HPDE6-E6E7 (cell line): ENCODE measurements around the gene TUT1.
"Not testable (repeated sequence)": the region's sequence is repeated elsewhere in the genome, so short reads cannot be mapped to it uniquely, and the experiment has no call there.

ENCODE experiments used
- DNase-seq: peaks from one replicate; pipeline ENCODE4 v3.0.0; 2011; ENCODE audit warnings: missing footprints; ENCODE audit errors: extremely low spot score

The TUT1 gene

DNA sequence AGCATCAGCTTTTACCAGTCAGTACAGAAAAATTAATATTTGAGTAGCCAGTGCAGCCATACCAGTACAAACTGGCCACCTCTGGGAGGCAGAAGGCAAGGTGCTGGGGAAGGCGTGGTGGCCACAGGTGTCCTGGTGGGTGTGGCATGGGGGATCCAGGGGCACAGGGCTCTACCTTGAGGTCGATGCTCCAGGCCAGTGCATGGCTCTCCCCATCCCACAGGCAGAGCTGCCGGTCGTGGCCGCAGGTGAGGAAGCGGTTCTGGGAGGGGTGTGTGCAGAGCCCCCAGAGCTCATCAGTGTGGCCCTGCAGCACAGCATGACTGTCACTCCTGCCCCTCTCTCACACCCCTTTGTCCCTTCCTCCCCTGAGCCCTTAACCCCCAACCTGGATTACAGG, 14.1 kb upstream of the TUT1 start:
- no peak for DNase-seq

DNA sequence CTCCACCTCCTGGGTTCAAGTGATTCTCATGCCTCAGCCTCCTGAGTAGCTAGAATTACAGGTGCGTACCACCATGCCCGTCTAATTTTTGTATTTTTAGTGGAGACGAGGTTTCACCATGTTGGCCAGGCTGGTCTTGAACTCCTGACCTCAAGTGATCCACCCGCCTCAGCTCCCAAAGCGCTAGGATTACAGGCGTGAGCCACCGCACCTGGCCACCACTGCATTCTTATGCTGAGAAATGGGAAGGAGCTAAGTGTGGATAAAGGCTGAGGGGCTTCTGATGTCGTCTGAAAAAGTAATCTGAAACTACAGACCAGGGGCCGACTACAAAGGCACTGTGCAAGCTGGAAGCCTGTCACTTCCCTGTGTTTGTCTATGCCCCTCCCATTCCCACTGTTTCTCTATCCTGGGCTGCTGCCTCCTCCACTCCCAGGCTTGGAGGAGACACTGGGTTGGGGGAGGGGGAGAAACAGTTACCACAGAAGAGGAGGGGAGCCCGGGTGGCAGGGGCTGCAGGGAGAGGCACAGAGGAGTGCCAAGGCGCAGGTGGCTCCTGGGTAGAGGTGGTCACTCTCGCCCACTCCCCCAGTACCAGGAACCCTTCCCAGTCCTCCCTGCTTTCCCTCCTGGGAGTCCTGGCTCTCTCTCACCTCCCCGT, 13.3 kb upstream of the TUT1 start:
- no peak for DNase-seq

DNA sequence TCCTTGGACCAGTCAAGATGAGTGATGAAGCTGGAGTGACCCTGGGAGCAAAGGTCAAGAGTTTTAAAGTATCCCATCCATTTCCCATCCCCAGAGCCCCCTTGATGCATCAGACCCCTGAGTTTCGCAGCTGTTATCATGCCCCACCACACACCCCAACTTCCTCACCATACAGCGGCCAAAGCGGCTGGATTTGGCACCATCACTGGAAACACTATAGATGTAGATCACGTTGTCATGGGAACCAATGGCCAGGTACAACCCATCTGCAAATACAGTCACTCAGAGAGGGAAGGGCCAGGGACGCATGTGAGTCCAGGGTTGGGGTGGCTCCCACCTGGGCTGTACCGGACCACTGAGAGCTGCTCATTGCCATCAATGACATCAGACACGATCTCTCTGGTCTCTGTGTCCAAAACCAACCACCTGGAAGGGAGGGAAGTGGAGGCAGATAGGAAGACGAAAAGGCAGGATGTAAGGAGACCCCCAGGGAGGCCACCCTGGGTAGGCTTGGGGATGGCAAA, 12.5 kb upstream of the TUT1 start:
- DNase-seq: no peak

DNA sequence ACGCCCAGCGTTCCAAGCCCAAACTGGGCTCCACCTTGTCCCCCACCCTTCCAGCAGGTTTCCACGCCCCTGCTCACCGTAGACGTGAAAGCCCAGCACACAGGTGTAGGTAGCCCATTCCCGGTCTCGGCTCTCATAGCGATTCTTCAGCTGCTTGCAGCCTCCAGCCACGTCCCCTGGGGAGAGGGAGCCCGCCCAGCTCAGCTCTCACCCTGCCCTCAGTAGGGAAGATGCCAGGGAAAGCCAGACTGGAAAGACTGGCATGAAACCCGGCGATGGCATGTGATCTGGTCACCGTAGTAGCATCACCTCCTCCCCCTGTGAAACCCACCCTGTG, 11.7 kb upstream of the TUT1 start:
- DNase-seq: no peak

DNA sequence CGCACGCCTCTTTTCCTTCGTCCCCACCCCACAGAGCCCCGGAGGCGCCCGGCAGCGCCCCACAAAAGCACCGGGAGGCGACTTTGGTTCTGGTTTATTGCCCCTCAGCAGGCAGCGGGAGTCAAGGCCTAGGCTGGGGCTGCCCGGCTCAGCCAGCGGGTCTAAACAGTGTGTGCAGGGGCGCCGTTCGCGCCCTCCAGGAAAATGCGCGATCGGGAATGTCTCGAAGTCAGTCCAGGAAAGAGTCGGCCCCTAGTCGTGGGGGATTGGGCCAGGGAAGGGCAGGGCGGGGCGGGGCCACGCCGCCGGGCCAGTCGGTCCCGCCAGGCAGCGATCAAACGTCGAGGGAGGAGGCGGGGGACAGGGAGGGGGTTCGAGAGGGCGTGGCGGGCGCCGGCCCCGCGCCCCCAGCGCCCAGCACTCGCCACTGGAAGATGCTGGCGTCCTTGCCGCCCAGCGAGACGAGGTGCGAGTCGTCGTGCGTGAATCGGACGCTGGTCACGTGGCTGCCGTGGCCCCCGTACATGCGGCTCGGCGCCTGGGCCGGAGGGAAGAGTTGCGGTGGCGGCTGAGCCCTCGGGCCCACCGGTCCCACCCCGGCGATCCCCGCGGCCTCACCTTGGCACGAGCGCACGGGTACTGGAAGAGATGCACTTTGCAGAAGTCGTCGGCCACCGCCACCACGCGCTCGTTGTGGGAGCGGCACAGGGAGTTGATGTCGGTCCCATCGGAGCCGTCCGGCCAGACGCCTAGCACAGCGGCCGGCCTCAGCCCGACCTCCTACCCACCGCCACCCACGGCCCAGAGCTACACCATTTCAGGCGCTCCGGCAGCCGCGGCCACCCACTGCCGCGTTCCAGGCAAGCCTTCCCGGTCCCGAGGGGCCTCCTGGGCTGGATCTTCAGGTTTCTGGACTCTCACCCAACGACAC, 11.1 kb upstream of the TUT1 start:
- DNase-seq: peak; percentile 86

DNA sequence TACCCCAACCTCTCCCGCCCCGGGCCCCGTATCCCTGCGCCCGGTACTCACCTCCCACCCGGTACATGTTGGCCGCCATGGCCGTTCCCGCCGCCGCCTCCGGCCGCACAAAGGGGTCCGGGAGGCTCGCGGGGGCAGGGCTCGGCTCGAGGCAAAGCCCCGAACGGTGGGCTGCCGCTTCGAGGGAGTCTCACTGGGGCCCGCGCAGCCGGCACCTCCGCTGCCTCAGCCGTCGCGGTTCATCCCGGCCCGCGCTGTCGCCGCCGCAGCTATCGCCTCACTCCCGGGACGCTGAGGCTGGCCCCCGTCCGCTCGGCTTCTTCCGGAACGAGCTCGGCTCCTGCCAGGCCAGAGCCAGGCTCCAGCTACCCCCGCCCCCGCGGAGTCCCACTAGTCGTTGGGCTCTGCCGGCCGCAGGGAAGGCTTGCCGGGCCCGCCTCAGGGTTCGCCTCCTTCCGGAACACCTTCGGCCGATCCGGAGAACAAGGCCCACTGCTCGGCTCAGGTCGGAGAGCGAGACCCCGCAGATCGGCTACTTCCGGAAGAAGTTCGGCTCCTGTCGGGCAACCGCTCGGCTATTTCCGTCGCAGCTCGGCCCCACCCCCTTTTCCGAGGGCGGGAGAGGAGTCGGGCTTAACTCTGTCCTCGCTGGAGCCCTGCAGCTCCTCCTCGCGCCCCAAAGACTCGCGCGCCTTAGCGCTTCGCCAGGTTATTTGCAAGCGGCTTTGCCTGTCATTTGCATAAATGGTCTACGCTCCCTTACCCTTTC, 10.2 kb upstream of the TUT1 start, which contains the start of gene MTA2:
Gene MTA2, minus strand, starts transcription at position 494 of the 769 bp plus-strand sequence. Its CDS starts 415 bp downstream, at position 79.
- peak; percentile 83 for DNase-seq

DNA sequence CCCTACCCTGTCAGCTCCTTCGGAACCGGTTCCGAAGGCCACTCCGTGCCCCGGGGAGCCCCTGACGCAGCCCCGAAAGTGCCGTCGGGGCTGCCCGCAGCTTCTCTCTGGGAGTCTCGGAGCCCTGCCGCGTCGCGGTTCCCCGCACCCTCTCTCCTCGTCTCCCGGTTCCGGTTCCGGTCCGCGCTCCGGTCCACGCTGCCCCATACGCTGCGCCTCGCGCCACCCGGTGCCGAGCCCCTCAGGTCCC, 9.7 kb upstream of the TUT1 start:
- DNase-seq: no peak

DNA sequence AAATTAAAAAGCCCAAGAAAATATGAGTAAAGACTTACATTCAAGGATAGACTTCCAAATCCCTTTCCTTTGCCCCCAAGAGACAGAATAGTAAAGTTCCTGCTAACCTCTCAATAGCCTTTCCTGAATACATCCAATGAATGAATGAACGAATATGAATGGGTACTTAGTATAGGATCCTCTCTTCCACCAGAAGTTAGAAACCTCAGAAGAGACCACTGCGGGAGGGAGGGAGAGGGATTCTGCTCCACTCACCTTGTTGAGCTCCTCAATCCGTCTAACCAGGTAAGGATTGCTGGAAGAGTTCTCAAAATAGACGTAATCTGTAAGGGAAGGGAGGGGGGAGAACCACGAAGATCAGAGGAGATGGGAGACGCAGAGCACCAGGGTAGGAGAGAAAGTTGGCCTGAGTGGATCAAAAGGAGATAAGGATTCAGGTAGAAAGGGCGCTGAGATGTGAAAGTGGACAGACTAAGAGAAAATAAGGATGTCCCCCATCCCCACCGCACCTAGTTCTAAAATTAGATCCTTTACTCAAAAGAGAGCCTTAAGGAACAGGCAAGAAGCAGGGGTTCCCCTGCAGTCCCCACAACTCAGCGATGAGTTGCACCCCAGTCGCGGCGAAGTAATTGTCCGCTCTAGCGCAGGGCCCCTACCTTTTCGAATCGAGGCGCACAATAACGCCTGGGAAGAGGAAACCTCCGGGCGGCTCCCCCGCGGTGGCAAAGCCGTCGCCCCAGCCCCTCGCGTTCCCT, 9.2 kb upstream of the TUT1 start:
- DNase-seq: no peak

DNA sequence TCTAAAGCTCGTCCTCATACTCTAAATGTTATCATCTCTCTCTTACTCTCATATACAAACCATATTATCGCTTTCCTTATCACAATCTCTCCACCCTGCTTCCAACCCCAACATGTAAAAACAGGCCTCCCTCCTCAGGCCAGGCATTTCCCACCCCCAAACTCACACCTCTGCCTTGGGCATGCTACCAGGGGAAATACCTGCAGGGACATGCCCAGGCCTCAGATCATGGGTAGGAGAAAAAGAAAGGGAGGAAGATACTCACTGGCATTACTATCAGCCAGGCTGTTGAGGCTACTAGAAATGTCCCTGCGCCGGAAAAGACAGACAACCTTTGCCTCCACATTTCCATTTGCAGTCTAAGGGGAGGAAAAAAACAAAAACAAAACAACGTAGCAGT, 8.6 kb upstream of the TUT1 start:
- peak; percentile 79 for DNase-seq

DNA sequence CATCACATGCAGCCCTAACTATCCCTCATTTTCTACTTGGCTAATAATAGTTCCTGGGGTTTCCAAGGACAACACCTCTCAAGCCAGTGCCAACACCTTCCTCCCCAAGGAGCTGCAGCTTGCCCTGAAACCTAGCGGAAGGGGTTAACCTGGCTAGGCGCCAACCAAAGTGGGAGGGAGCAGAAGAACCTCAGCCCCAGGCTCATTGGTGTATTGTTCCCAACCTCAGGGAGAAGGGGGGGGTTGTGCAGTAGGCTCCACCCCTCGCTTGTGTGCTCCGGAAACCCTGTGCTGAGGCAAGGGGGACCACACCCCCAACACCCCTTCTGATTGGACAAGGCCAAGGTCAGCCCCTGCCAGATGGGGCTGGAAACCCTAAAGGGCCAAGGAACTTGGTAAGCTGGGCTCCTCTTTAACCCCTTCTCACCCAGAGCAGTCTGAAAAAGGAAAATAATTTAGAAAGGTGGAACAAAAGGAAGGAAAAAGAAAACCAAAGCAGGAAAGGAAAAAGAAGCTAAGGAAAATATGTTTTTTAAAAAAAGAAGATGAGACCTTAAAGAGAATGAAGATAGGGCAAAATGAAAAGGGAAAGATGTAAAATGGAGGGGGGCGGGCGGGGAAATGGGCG, 7.9 kb upstream of the TUT1 start:
- peak; percentile 88 for DNase-seq

DNA sequence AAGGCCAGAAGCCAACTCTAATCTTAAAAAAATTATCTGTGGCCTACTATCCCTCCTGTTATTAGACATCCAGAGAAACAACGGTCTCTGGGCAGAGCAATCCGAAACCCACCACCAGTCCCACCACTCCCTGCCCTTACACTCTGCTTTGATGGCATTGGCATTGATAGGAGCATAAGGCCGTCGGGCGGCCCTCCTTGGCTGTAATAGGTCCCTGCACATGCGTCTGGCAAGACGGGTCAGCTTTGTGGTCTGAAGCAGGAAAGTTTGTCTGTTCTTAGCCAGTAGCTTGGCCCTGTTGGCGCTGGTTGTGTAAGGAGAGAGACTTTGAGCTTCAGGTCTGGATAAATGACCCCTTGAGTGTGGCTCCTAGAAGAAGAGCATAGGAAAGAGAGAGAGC, 3.8 kb upstream of the TUT1 start:
- no peak for DNase-seq

DNA sequence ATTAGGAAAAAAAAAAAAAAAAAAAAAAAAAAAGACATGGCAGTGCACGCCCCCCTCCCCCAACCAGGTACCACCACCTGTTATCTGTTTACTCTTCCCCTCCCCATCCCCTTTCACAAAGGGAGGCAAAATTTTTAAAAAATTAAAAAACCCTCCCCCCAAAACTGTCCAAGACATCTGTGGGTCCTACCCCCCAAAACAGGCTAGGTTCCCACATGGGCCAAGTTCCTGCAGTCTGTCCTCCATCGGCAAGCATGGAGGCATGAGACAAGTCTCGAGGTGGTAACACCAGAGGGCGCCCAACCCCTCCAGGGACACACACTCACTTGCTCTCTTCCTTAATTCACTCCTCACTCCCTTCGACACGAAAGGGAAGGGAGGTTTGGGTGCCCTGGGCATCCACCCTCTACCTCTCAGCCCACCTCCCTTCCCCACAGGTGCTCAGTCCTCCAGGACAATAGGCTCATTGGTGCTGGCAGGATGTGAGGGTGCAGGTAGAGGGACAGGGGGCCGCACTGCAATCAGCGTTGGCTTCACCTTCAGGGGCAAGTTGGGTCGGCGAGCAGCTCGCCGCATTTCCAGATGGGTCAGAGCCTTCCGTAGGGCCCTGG, 2.2 kb upstream of the TUT1 start:
- no peak for DNase-seq

DNA sequence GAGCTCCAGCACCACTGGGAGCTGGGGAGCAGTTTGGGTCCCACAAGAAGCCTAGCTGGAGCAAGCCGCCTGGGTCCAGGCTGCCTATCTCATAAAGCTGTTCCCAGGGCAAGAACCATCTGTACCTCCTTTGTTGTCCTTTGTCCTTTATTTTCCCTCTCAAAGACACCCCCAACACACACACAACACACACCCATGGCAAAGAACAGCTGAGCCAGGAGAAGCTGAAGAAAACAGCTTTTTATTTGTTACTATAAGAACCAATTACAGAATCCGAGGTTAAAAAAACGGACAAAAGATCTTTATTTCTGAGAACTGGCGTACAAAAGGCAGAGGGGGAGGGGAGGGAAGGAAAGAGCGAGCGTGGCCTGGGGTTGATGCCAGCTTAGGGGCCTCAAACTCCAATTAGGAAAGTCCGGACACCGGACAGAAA, 1.7 kb upstream of the TUT1 start:
- DNase-seq: no peak

DNA sequence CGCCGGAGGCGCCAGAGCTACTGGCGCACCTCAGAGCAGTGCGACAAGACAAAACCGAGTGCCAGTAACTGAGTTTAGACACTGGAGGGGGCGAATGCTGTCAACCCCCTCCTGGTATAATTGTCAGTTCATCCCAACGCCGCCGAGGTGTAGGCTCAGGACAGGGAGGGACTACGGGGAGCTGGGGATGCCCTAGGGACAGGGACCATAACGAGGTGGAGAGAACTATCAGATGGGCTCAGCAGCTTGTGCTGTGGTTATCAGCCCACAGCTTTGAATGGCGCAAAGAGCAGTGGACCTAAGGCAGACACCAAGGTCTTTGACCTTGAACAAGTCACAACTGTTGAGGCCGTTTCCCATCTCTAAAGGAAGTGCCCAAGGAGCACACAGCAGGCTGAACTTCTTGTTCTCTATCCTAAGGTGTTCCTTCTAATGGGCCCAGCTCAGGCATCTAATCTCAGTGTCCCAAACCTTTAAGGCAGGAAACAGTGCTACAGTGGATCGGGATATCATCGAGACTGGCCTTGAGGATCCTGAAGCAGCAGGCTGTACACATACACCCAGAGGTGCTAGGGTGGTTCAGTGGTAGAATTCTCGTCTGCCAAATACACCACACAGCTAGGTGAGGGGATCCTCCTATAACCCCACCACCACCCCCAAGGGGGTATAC, 958 bp upstream of the TUT1 start:
- DNase-seq: no peak

DNA sequence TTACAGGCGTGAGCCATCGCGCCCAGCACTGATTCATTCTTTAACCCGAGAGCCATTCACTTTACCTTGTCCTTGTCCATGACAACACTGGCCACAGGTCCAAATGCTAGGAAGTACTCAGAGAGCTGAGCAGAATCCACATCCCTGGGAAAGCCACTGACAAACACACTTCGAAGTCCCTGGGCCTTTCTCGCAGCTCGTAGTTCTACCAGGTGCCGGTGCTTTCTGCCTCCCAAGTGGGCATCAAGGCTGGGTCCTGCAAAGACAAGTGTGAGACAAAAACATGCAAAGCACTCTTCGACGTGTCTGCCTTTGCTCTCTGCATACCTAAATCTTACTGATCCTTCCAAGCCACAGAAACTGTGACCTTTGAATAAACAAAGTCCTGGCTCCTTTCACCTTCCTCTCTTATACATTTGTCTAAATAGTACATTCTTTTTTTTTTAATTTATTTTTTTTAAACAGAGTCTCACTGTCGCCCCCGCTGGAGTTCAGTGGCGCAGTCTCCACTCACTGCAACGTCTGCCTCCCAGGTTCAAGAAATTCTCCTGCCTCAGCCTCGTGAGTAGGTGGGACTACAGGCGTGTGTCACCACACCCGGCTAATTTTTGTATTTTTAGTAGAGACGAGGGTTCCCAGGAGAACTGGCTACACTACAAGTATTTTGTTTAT, 2.2 kb downstream of the TUT1 start:
- no peak for DNase-seq

DNA sequence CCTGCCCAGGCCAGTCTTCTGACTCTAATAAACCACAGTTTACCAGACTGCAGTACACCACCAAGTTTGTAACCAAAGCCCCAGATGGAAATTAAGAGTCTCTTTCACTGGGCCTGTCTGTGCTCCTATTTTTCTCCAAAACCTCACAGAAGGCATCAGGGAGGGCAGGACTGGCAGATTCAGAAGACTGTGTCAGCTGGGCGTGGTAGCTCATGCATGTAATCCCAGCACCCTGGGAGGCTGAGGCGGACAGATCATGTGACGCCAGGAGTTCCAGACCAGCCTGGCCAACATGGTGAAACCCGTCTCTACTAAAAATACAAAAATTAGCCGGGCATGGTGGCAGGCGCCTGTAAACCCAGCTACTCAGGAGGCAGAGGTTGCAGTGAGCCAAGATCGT, 6.0 kb downstream of the TUT1 start:
- DNase-seq: not testable (repeated sequence)

DNA sequence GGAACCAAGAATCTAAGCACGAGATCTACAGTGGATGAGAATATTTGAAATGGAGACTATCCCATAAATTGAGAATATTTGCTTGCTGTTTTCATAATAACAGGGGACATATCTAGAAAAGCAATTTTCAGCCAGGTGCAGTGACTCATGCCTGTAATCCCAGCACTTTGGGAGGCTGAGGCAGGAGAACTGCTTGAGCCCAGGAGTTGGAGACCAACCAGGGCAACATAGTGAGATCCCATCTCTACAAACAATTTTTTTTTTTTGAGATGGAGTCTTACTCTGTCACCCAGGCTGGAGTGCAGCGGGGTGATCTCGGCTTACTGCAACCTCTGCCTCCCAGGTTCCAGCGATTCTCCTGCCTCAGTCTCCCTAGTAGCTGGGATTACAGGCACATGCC, 9.6 kb downstream of the TUT1 start:
- not testable (repeated sequence) for DNase-seq

DNA sequence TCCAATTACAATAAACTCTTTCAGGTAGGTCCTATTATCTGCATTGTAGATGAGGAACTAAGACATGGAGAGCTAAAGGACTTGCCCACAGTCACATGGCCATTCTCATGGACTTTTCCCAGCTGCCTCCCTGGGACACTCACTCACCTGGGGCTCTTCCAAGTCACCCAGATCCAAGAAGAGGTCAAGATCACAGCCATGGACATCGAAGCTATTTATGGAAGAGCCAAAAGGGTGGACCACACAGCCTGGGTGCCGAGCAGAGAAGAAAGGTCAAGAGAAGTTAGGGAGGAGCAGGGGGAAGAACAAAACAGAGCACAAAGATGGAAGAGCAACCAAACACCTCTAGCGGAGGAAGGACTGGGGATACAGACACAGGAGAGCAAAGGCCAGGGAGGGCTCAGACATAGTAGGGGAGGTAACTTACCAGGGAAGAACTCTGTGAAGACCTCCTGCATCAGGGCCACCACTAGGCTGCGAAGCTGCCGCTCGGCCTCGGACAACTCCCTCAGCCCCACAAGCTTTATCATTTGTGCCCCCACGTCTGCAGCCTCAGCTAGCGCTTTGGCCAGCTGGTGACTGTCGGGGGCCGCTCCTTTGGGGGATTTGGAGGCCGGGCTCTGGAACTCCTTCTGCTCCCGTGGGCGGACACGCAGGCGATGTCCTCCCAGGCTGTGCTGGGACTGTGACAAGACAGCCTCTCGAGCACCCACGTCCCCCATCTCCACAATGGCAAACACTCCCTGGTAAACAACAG, 10.2 kb downstream of the TUT1 start:
- DNase-seq: no peak

DNA sequence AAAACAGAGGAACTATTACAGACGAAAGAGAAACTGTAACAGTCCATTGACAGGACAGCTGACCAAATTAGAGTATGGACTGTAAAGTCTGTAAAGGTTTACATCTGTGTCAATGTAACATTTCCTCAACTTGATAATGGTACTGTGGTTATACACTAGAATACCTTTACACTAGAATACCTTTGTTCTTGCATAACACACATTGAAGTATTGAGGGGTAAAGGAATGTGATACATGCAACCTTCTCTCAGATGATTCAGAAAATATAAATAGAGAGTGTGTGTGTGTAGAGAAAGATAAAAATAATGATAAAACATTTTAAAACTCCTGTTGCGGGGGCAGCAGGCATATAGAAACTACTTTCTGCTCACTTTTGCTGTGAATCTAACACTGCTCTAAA, 12.1 kb downstream of the TUT1 start:
- DNase-seq: no peak
